Adrenal gland (tissue), 5 donors: ENCODE results near the gene ARV1.
A peak's percentile ranks its signal among the peaks of the same experiment; 100 is the strongest.

Source experiments
- CTCF ChIP-seq, 6 experiments: fragments of 450-650 bp in 4 of 6; fragments of 200-600 bp in 2 of 6; sonication (generic) in 1 of 6; IDR thresholded peaks; 1 replicate in 5 of 6; 2 replicates in 1 of 6; pipeline versions ENCODE4 v1.5.1 to v1.8.0; 2016 to 2021; ENCODE audit warnings: antibody characterized with exemption in 6 of 6, mild to moderate bottlenecking in 2 of 6, moderate library complexity in 1 of 6
- POLR2A ChIP-seq, 2 donors: fragments of 450-650 bp; IDR thresholded peaks; one replicate each; pipeline ENCODE4 v1.6.1; 2017; ENCODE audit warnings: antibody characterized with exemption in 2 of 2, mild to moderate bottlenecking in 2 of 2, moderate library complexity in 1 of 2
- donor health status: DM: no; HTN: no; CAD: no.

DNA sequence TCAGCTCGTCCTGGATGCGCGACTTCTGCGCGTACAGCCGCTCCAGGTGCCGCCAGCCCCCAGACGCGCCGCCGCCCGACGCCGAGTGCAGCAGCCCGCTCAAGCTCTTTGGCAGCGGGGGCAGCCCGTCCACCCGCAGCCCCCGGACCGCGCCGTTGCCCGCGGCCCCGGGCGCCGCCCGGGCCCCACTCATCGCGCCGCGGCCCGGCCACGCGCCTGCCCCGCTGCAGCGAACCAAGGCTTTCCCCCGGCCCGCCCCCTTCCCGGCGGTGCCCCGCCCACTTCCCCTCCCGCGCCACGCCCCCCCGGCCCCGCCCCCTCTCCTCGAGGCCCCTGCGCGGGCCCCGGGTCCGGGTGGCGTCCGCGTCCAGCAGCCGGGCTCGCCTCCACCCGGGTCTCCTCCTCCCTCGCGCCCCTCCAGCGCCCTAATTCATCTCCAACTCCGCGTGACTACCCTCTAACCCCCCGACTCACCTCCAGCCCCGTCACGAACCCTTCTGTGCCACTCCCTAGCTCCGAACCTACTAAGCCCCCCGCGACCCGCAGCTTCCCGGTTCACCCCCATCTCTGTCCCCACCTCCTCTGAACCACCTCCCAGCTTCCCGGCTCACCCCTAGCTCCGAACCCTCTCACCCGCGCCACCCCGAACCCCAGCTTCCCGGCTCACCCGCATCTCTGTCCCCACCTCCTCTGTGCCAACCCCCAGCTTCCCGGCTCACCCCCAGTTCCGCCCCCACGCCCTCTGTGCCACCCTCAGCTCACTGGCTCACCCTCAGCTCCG, 61.3 kb downstream of the ARV1 start, which contains the start of gene FAM89A:
- TF ChIP-seq CTCF (IDR thresholded peaks at IDR 0.05) (no peak), POLR2A (IDR thresholded peaks at IDR 0.05) (peak in 1 of 2 donors; percentile 53)
